Panc1 (cell line): ENCODE results near the gene RAB4B. TPM values are rescaled to one million over a fixed set of nuclear protein-coding genes. Genes with fewer than 3 reads are reported as not detected.

Experiments
- ATAC-seq: fragments of 200-7000 bp; cut with Tn5 transposase; 2 replicates; pipeline ENCODE4 v1.9.1; 2020; ENCODE audit warnings: mild to moderate bottlenecking, moderate library complexity
- BruUV-seq: library from RNA; stranded (reverse); fragments of 400-500 nt; replicated peaks from 2 replicates; lab custom pipeline; 2021; lab: Mats Ljungman, UMichigan
- CTCF ChIA-PET: fragments of 300-600 bp; sonication (Branson Sonifier 250); formaldehyde crosslinking; loops from one replicate; lab custom pipeline; 2022; ENCODE audit warnings: antibody characterized with exemption; lab: Charles Lee
- POLR2A ChIA-PET: fragments of 300-600 bp; sonication (Branson Sonifier 250); formaldehyde crosslinking; loops from one replicate; lab custom pipeline; 2022; ENCODE audit warnings: antibody characterized with exemption; lab: Charles Lee
- DNase-seq: peaks from one replicate; pipeline ENCODE4 v3.0.0-alpha.2; 2010; ENCODE audit warnings: low read depth, low spot score
- H3K27ac ChIP-seq: 2 replicates; pipeline ENCODE4 v1.5.1; 2011; ENCODE audit warnings: mild to moderate bottlenecking, low read length, inconsistent platforms
- H3K27me3 ChIP-seq: fragments of 200-500 bp; sonication (Bioruptor generic); 2 replicates; pipeline ENCODE4 v1.6.0; 2014; ENCODE audit warnings: low read length, inconsistent platforms; ENCODE audit not compliant: control insufficient read depth, insufficient read depth
- H3K36me3 ChIP-seq: fragments of 200-500 bp; sonication (Bioruptor generic); 2 replicates; pipeline ENCODE4 v1.5.1; 2014; ENCODE audit warnings: inconsistent platforms, mild to moderate bottlenecking, low read length, moderate library complexity; ENCODE audit not compliant: control insufficient read depth, insufficient read depth
- H3K4me1 ChIP-seq: 2 replicates; pipeline ENCODE4 v1.5.1; 2011; ENCODE audit warnings: inconsistent platforms, mild to moderate bottlenecking, low read length, moderate library complexity; ENCODE audit not compliant: control insufficient read depth, insufficient read depth
- H3K4me3 ChIP-seq, 2 experiments: 2 replicates each; pipeline ENCODE4 v1.5.1; 2011 to 2012; ENCODE audit warnings: low read depth in 2 of 2, low read length in 2 of 2, mild to moderate bottlenecking in 2 of 2, inconsistent platforms in 1 of 2, moderate library complexity in 1 of 2
- H3K9me3 ChIP-seq: fragments of 200-500 bp; sonication (Bioruptor generic); 2 replicates; pipeline ENCODE4 v1.5.1; 2014; ENCODE audit warnings: low read depth, mild to moderate bottlenecking, inconsistent platforms, low read length, moderate library complexity; ENCODE audit not compliant: control insufficient read depth, insufficient read depth
- CTCF ChIP-seq: fragments of 450-650 bp; IDR thresholded peaks from 2 replicates; pipeline ENCODE4 v1.5.1; 2017; ENCODE audit warnings: mild to moderate bottlenecking
- POLR2AphosphoS5 ChIP-seq: IDR thresholded peaks from 2 replicates; pipeline ENCODE4 v1.6.1; 2012; ENCODE audit warnings: mild to moderate bottlenecking, low read depth, low read length, moderate library complexity
- REST ChIP-seq, 2 experiments: IDR thresholded peaks; 2 replicates each; pipeline ENCODE4 v1.6.1; 2011 to 2012; ENCODE audit warnings: low read depth in 2 of 2, control low read depth in 1 of 2, low read length in 1 of 2, mild to moderate bottlenecking in 1 of 2, moderate library complexity in 1 of 2; ENCODE audit not compliant: insufficient read depth in 1 of 2
- SIN3A ChIP-seq: IDR thresholded peaks from 2 replicates; pipeline ENCODE4 v1.6.1; 2012; ENCODE audit warnings: low read depth, mild to moderate bottlenecking, low read length, moderate library complexity, borderline replicate concordance; ENCODE audit not compliant: insufficient read depth
- TCF7L2 ChIP-seq: IDR thresholded peaks from 2 replicates; pipeline ENCODE4 v1.6.1; 2011; ENCODE audit warnings: mild to moderate bottlenecking, low read depth, low read length, inconsistent platforms
- in situ Hi-C: cut with HindIII; loops from 2 replicates; pipeline ENCODE4 v1.10.0; 2016; ENCODE audit warnings: low sequenced_read_pairs, low pct_unique_long_range_greater_than_20kb
- intact Hi-C: fragments of 100-400 bp; cut with micrococcal nuclease; formaldehyde crosslinking; loops from one replicate; pipeline ENCODE4 v1.10.0; 2022; ENCODE audit not compliant: unreplicated experiment
- total RNA-seq: library from RNA; stranded (reverse); gene quantifications from one replicate; pipeline ENCODE4 v1.2.1, GENCODE V29; 2021; ENCODE audit not compliant: unreplicated experiment

The RAB4B gene
- total RNA-seq, 1 experiment from 2014 or later, result 24.8 TPM

GRCh38 chr19:40759352-40759751 lies 18.7 kb upstream of the RAB4B start:
- no peaks in the 10 kb centered on the region for H3K9me3 ChIP-seq
- no peak for TF ChIP-seq SIN3A
- TF ChIP-seq REST (IDR thresholded peaks at IDR 0.05; ENCODE audit: insufficient read depth in 1 of 2, low read depth in 2 of 2, low read length in 1 of 2), result no peak
- TF ChIP-seq TCF7L2, result no peak
- TF ChIP-seq CTCF, result no peak
- no peak for TF ChIP-seq POLR2AphosphoS5
- no peak overlapping the region for H3K4me3 ChIP-seq
- ChIA-PET CTCF (no interaction called here), POLR2A (no interaction called here)
- in situ Hi-C loops, result no loop called here
- H3K4me1 ChIP-seq, result no peaks in the 10 kb centered on the region
- no TSS peak for BruUV-seq
- H3K36me3 ChIP-seq, result peaks cover 14% of the 10 kb centered on the region; the same call in 1 of the 2 replicates
- no peak overlapping the region for H3K27ac ChIP-seq
- intact Hi-C loops, result no loop called here
- ATAC-seq (no peak), DNase-seq (no peak)
- H3K27me3 ChIP-seq, result no peaks in the 10 kb centered on the region

- CTCF ChIA-PET, result no interaction called here
- H3K9me3 ChIP-seq, result no peaks in the 10 kb centered on the region
- DNase-seq (no peak), ATAC-seq (no peak)
- in situ Hi-C loops, result no loop called here
- H3K36me3 ChIP-seq, result peaks cover 17% of the 10 kb centered on the region
- no peak for TF ChIP-seq POLR2AphosphoS5
- no peak for TF ChIP-seq REST (IDR thresholded peaks at IDR 0.05; ENCODE audit: insufficient read depth in 1 of 2, low read depth in 2 of 2, low read length in 1 of 2)
- no peak for TF ChIP-seq TCF7L2
- no peak for TF ChIP-seq SIN3A
- no peak for TF ChIP-seq CTCF
- H3K4me1 ChIP-seq, result no peaks in the 10 kb centered on the region
- BruUV-seq, result no TSS peak
- no peak overlapping the region for H3K4me3 ChIP-seq
- intact Hi-C loops, result no loop called here
- POLR2A ChIA-PET, result no interaction called here
- H3K27ac ChIP-seq, result no peak overlapping the region
- no peaks in the 10 kb centered on the region for H3K27me3 ChIP-seq
These were observed 15.1 kb upstream of the RAB4B start for GRCh38 chr19:40762754-40763470.
